GM18498 (cell line): ENCODE data around the gene KCNG3.
"Not testable (repeated sequence)": the region's sequence is repeated elsewhere in the genome, so short reads cannot be mapped to it uniquely, and the experiment has no call there.

Experiments
- ATAC-seq: cut with Tn5 transposase; IDR thresholded peaks from one replicate; pipeline ENCODE4 v1.9.1; 2021; ENCODE audit warnings: mild to moderate bottlenecking, moderate library complexity; ENCODE audit not compliant: unreplicated experiment

Gene KCNG3

DNA sequence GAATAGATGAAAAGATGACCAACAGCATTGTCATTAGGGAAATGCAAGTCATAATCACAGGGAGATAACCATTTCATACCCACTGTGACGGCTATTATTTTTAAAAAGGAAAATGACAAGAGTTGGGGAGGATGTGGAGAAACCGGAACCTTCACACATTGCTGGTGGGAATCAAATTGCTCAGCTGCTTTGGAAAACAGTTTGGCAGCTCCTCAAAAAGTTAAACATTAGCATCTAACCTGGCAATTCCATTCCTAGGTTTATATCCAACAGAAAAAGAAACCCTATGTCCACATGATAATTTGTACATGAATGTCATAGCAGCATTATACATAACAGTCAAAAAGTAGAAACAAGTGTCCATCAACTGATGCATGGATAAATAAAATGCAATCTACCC is 58.2 kb downstream of the KCNG3 start:
- no peak for ATAC-seq

- ATAC-seq = no peak
These were observed 63.6 kb downstream of the KCNG3 start for GRCh38 chr2:42430188-42430587.

DNA sequence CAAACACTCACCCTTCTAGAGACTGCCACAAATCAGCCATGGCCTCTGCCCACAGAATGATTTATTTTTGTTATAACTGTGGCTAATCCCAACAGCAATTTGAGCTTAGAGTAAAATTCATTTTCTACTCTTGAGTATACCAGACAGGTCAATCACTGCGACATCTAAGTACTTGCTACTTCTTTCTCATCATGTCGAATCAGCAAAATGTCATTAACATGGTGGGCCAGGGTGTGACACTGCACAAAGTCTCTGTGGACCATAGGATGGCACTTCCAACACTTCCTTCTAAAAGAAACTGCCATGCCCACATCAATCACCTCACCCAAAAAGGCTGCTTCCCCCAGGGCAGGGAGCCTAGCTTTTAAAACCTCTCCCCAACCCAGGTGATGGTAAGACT is 64.4 kb downstream of the KCNG3 start:
- ATAC-seq = no peak

DNA sequence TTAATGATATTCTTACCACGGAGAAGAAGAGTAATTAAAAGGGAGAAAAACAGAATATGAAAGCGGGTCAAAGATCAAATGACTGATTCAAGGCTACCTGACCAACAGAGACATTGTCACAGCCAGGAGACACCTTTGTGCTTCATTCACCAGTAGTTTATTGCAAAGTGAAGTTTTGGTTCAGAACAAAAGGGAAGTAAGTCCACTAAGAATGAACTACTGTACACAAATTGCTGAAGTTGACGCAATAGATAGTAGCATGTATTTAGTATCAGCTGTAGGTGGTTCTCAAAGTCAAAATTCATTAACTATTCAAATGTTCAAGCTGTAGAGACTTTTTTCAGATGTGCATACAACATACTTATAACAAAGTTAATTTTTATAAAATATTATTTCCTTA is 68.1 kb downstream of the KCNG3 start:
- no peak for ATAC-seq

- no peak for ATAC-seq
These were observed 69.7 kb downstream of the KCNG3 start for GRCh38 chr2:42424033-42424432.

DNA sequence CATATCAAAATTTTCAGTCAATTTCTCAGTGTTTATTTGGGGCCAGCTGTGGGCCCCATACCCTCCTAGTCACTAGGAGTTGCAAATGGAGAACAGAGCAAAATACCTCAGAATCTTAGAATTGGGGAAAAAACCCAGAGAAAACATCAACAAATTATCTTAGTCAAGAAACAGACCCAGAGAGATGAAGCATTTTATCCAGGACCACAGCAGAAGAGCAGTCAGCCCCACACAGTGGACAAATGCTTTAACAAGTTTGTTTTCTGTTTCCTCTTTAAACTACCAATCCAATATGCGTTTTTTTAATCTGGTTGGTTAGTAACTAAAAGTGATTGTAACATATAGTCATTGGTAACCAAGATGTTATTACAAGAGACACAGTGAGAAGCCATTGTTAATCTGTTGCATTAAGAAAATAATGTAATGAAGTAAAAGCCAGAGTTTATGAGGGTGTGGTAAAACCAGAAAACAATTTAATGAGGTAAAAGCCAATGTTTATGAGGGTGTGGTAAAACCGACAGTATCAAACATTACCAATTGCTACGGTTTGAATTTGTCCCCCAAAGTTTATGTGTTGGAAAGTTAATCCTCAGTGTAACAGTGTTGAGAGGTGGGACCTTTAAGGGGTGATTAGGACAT is 72.1 kb downstream of the KCNG3 start:
- no peak for ATAC-seq

- ATAC-seq = no peak
These were observed 72.7 kb downstream of the KCNG3 start for GRCh38 chr2:42421157-42421485.

DNA sequence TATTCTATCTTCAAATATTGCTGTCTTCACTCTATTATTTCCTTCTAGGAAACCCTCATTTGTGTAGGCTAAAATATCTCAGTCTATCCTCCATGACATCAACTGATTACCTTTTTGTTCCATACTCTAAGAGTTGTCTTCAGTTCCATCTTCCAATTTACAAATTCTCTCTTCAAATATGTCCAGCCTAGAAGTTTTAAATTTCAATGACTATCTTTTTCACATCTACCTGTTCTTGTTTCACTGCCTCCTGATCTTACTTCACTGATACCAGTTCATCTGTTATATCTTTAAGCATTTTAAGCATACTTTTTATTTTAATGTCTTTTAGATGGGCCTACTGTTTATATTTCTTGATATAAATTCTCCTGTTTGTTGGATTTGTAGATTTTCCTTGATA is 79.1 kb downstream of the KCNG3 start:
- no peak for ATAC-seq

DNA sequence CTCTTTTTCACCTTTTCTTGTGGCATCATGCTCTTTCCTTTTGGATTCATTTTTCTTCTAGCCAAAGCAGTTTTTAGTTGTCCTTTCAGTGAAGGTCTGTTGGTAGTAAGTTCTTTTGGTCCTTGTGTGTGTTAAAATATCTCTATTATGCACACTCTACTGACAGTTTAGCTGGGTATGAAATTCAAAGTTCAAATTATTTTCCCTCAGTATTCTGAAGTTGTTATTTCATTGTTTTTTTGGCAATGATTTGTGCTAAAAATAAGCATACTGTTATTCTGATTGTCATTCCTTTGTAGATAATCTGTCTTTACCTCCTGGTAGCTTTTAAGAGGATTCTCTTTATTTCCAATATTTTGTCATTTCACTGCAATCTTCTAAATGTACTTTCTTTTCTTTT is 79.6 kb downstream of the KCNG3 start:
- ATAC-seq = no peak

GRCh38 chr2:42410742-42411514 is 82.9 kb downstream of the KCNG3 start:
- ATAC-seq = no peak

DNA sequence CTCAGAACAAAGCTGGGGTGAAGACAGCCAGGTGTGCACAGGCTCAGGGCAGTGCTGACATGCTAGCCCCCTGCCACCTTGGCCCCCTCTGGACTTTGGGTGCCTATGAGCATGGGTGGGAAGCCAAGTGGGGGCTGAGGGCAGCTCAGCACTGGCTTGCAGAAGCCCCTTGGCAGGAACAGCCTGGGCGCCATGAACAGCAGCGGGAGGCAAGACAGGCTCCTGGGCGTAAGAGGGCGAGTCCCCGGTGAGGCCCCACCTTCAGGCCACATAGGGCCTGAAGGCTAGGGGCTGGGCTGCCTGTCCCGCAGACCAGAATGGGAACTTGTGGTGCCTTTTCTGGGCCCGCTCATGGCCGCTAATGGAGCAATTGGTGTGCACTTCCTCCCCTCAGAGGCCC is 85.8 kb downstream of the KCNG3 start:
- no peak for ATAC-seq

GRCh38 chr2:42407476-42407875 is 86.3 kb downstream of the KCNG3 start:
- no peak for ATAC-seq

DNA sequence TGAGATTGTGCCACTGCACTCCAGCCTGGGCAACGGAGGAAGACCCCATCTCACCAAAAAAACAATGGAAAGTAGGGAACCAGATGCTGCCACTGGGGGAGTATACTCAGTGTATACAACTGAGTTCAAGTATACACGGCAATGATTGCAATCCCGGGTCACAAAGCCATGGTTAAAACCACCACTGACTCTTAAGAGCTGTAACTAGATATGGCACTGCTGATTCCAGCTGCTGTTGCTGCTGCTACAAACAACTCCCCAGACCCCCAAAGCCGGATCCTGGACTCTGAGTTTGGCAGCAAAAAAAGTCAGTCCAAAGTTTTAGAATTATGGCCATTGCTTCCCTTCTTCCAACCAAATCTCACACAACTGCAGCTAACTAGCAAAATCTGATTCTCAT is 89.1 kb downstream of the KCNG3 start:
- ATAC-seq = no peak

DNA sequence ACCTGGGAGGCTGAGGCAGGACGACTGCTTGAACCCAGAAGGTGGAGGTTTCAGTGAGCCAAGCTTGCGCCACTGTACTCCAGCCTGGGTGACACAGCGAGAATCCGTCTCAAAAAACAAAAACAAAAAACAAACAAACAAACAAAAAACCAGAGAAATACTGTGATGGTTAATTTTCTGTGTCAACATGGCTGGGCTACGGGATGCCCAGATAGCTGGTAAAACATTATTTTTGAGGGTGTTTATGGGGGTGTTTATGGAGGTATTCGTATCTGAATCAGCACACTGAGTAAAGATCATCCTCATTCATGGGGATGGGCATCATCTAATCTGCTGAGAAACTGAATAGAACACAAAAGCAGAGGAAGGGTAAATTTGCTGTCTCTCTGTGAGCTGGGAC is 92.0 kb downstream of the KCNG3 start:
- no peak for ATAC-seq

GRCh38 chr2:42398052-42398451 is 95.7 kb downstream of the KCNG3 start:
- not testable (repeated sequence) for ATAC-seq

- not testable (repeated sequence) for ATAC-seq
These were observed 100.5 kb downstream of the KCNG3 start for GRCh38 chr2:42393320-42393719.

GRCh38 chr2:42392191-42392590 is 101.6 kb downstream of the KCNG3 start:
- ATAC-seq = no peak
